IPS-NIHi11 (cell line): ENCODE results near the gene SLC25A21.
"Not testable (repeated sequence)": the region's sequence is repeated elsewhere in the genome, so short reads cannot be mapped to it uniquely, and the experiment has no call there.

ENCODE experiments used
- DNase-seq: peaks from one replicate; pipeline ENCODE4 v3.0.0; 2012; ENCODE audit warnings: mixed read lengths, low spot score

The SLC25A21 gene

GRCh38 chr14:37172024-37172869 lies at the start of gene SLC25A21:
TSS of gene SLC25A21 (minus strand) at chr14:37172606.
- DNase-seq, result peak; percentile 82

- DNase-seq, result no peak
Measured at GRCh38 chr14:37221073-37221472, 48.7 kb upstream of the SLC25A21 start.

- no peak for DNase-seq
Measured at GRCh38 chr14:37215345-37215744, 42.9 kb upstream of the SLC25A21 start.

GRCh38 chr14:37213016-37213415 lies 40.6 kb upstream of the SLC25A21 start:
- no peak for DNase-seq

- DNase-seq, result no peak
Measured at GRCh38 chr14:37210448-37210847, 38.0 kb upstream of the SLC25A21 start.

- not testable (repeated sequence) for DNase-seq
Measured at GRCh38 chr14:37209617-37210016, 37.2 kb upstream of the SLC25A21 start.

GRCh38 chr14:37205623-37206605 lies 33.5 kb upstream of the SLC25A21 start:
- not testable (repeated sequence) for DNase-seq

- no peak for DNase-seq
Measured at GRCh38 chr14:37203423-37203822, 31.0 kb upstream of the SLC25A21 start.

- no peak for DNase-seq
Measured at GRCh38 chr14:37202812-37203211, 30.4 kb upstream of the SLC25A21 start.

GRCh38 chr14:37202265-37202664 lies 29.9 kb upstream of the SLC25A21 start:
- DNase-seq, result no peak

- DNase-seq, result no peak
Measured at GRCh38 chr14:37201724-37202123, 29.3 kb upstream of the SLC25A21 start.

- no peak for DNase-seq
Measured at GRCh38 chr14:37198907-37199306, 26.5 kb upstream of the SLC25A21 start.

- DNase-seq, result no peak
Measured at GRCh38 chr14:37198273-37198598, 25.8 kb upstream of the SLC25A21 start.

GRCh38 chr14:37197421-37198272 lies 25.2 kb upstream of the SLC25A21 start, which contains the start of gene MIPOL1:
TSS of gene MIPOL1 (plus strand) at chr14:37197937. CDS start at chr14:37247889, 49,952 bp downstream.
- DNase-seq, result peak; percentile 88

- DNase-seq, result no peak
Measured at GRCh38 chr14:37196604-37197420, 24.4 kb upstream of the SLC25A21 start.

GRCh38 chr14:37195327-37195726 lies 22.9 kb upstream of the SLC25A21 start:
- DNase-seq, result no peak

- DNase-seq, result no peak
Measured at GRCh38 chr14:37194698-37195097, 22.3 kb upstream of the SLC25A21 start.

- DNase-seq, result not testable (repeated sequence)
Measured at GRCh38 chr14:37189733-37190132, 17.3 kb upstream of the SLC25A21 start.

- not testable (repeated sequence) for DNase-seq
Measured at GRCh38 chr14:37187840-37188577, 15.6 kb upstream of the SLC25A21 start.

- no peak for DNase-seq
Measured at GRCh38 chr14:37187294-37187693, 14.9 kb upstream of the SLC25A21 start.
